Pancreas (tissue), 10 donors: ENCODE data around the gene GGTLC3. TPM values are rescaled to one million over a fixed set of nuclear protein-coding genes. Genes with fewer than 3 reads are reported as not detected.
"Not testable (repeated sequence)": the region's sequence is repeated elsewhere in the genome, so short reads cannot be mapped to it uniquely, and the experiment has no call there.

Experiments
- ATAC-seq, 4 donors: fragments of 200-7000 bp; cut with Tn5 transposase; one replicate each; pipeline versions ENCODE4 v1.8.0 to v1.9.1; 2020; ENCODE audit warnings: mild to moderate bottlenecking in 4 of 4, moderate library complexity in 4 of 4
- DNase-seq, 6 donors: peaks; one replicate each; pipeline ENCODE4 v3.0.0-alpha.2; 2020
- FAIRE-seq: peaks from 2 replicates; lab custom pipeline; 2012; peaks lifted over from hg19 to GRCh38; lab: Jason Lieb, UNC
- H3K27ac ChIP-seq, 4 donors: fragments of 200-600 bp; sonication (generic); 1 replicate in 3 of 4; 2 replicates in 1 of 4; pipeline versions ENCODE4 v1.5.0 to v1.8.0; 2020
- H3K27me3 ChIP-seq, 4 donors: fragments of 200-600 bp; one replicate each; pipeline ENCODE4 v1.8.0; 2021
- H3K36me3 ChIP-seq, 3 donors: fragments of 200-600 bp; sonication (generic) in 1 of 3; one replicate each; pipeline versions ENCODE4 v1.5.0 to v1.8.0; 2020 to 2021
- H3K4me1 ChIP-seq, 3 donors: fragments of 200-600 bp; one replicate each; pipeline ENCODE4 v1.8.0; 2021
- H3K4me3 ChIP-seq, 4 donors: fragments of 200-600 bp; sonication (generic) in 2 of 4; one replicate each; pipeline versions ENCODE4 v1.5.0 to v1.8.0; 2020 to 2021
- H3K9me3 ChIP-seq, 4 donors: fragments of 200-600 bp; one replicate each; pipeline ENCODE4 v1.8.0; 2021
- WGBS, 2 donors: extraction: QIAGEN DNeasy Blood & Tissue Kit; methylation state at CpG; one replicate each; pipeline ENCODE4 v1.1.7; 2013; 5-methylcytosine and 5-hydroxymethylcytosine counted together
- intact Hi-C, 3 donors: fragments of 100-400 bp; cut with DNase I; formaldehyde crosslinking; loops; one replicate each; pipeline versions ENCODE4 v1.11.1 to v1.14.2; 2022
- polyA plus RNA-seq, 2 donors: library from polyadenylated mRNA; stranded (reverse); fragments of 200-250 nt; gene quantifications; one replicate each; pipeline ENCODE4 v1.2.3, GENCODE V29; 2013
- total RNA-seq, 6 donors: library from RNA; stranded (reverse); fragmentation: NEBNext Ultra II Directional in 4 of 6; extraction: Animal tissue kit (Norgen Biotek cat#: 25700) in 4 of 6; gene quantifications; one replicate each; pipeline versions ENCODE4 v1.2.1 to v1.2.4, GENCODE V29; 2021 to 2023
- donor health status: healthy with polysubstance abuse.
- donor health status: DM: no; HTN: no; CAD: no; lungs with moderate emphysema.
- donor health status: DM: no; HTN: no; CAD: no.
- donor health status: control.
- donor health status: control.
- donor health status: Bipolar disorder and iron deficiency.
- donor health status: DM: yes; HTN: yes; CAD: no.
- donor health status: DM: no; HTN: no; CAD: no.
- donor health status: DM: no; HTN: no; CAD: no.
- donor health status: DM: yes; HTN: yes; CAD: no.

The GGTLC3 gene
- total and polyA plus RNA-seq, 8 donors, result 0.61 TPM; not detected in 7

- peak in 1 of 6 donors; percentile 14 for DNase-seq
- H3K27me3 ChIP-seq, H3K27ac ChIP-seq, H3K4me3 ChIP-seq, H3K9me3 ChIP-seq, H3K4me1 ChIP-seq, ATAC-seq, intact Hi-C loops, H3K36me3 ChIP-seq, FAIRE-seq: not testable (repeated sequence)
- WGBS, 2 donors, result 92 to 93% methylated on average over 4 to 5 of the region's 6 CpGs
Measured at GRCh38 chr22:18539994-18540393, 22.0 kb upstream of the GGTLC3 start.

- H3K36me3 ChIP-seq, H3K4me3 ChIP-seq, H3K9me3 ChIP-seq, ATAC-seq, H3K27ac ChIP-seq, H3K4me1 ChIP-seq, DNase-seq, FAIRE-seq, intact Hi-C loops, H3K27me3 ChIP-seq: not testable (repeated sequence)
- WGBS, 2 donors, result 83% methylated on average over 2 of the region's 12 CpGs; no CpG with 5 or more reads in 1 of the 2 donors
Measured at GRCh38 chr22:18534315-18534714, 16.4 kb upstream of the GGTLC3 start.

- FAIRE-seq, H3K9me3 ChIP-seq: not testable (repeated sequence)
- no CpG with 5 or more reads among the region's 11 CpGs for WGBS, 2 donors
Measured at GRCh38 chr22:18533633-18534032, 15.7 kb upstream of the GGTLC3 start.

GRCh38 chr22:18529416-18530145, 11.6 kb upstream of the GGTLC3 start:
- WGBS, 2 donors, result 3% methylated on average over 10 of the region's 57 CpGs; no CpG with 5 or more reads in 1 of the 2 donors
- DNase-seq, result peak in 1 of 6 donors; percentile 10
- intact Hi-C loops, result not testable (repeated sequence)

More at GRCh38 chr22:18533633-18534032, 15.7 kb upstream of the GGTLC3 start:
- H3K27ac ChIP-seq, intact Hi-C loops, H3K36me3 ChIP-seq, ATAC-seq, H3K4me3 ChIP-seq, H3K27me3 ChIP-seq, DNase-seq, H3K4me1 ChIP-seq: not testable (repeated sequence)

GRCh38 chr22:18528597-18529415, 10.8 kb upstream of the GGTLC3 start:
- H3K36me3 ChIP-seq, H3K27ac ChIP-seq, H3K4me3 ChIP-seq, H3K9me3 ChIP-seq, intact Hi-C loops, FAIRE-seq, H3K27me3 ChIP-seq, H3K4me1 ChIP-seq: not testable (repeated sequence)
- WGBS, 2 donors, result 1 to 8% methylated on average over 4 to 22 of the region's 66 CpGs
- DNase-seq (peak; percentile 56 to 92 (median 86)), ATAC-seq (peak; percentile 90 to 97 (median 92))

More at GRCh38 chr22:18529416-18530145, 11.6 kb upstream of the GGTLC3 start:
- H3K9me3 ChIP-seq, H3K27ac ChIP-seq, H3K4me1 ChIP-seq, FAIRE-seq, H3K36me3 ChIP-seq, H3K27me3 ChIP-seq, H3K4me3 ChIP-seq: not testable (repeated sequence)
- peak; percentile 25 to 32 (median 30) for ATAC-seq

GRCh38 chr22:18527752-18528596, 10.0 kb upstream of the GGTLC3 start, which contains the start of gene TMEM191B:
Gene TMEM191B (plus strand): TSS chr22:18527802. CDS start chr22:18527981, 179 bp downstream.
- DNase-seq, FAIRE-seq: not testable (repeated sequence)

GRCh38 chr22:18523328-18523727, 5.4 kb upstream of the GGTLC3 start:
- H3K36me3 ChIP-seq, FAIRE-seq, H3K4me3 ChIP-seq, H3K4me1 ChIP-seq, H3K27ac ChIP-seq, H3K27me3 ChIP-seq, DNase-seq, intact Hi-C loops, H3K9me3 ChIP-seq: not testable (repeated sequence)
- peak in 3 of 4 donors; percentile 67 to 73 (median 68) for ATAC-seq
- WGBS, 2 donors, result no CpG with 5 or more reads among the region's 4 CpGs

More at GRCh38 chr22:18527752-18528596, 10.0 kb upstream of the GGTLC3 start, which contains the start of gene TMEM191B:
- intact Hi-C loops, H3K4me3 ChIP-seq, H3K36me3 ChIP-seq, H3K4me1 ChIP-seq, H3K9me3 ChIP-seq, H3K27ac ChIP-seq, H3K27me3 ChIP-seq: not testable (repeated sequence)
- WGBS, 2 donors, result no CpG with 5 or more reads among the region's 65 CpGs
- peak; percentile 9 to 31 (median 24) for ATAC-seq

- intact Hi-C loops, FAIRE-seq: not testable (repeated sequence)
- WGBS, 2 donors, result no CpG with 5 or more reads among the region's 6 CpGs
Measured at GRCh38 chr22:18522762-18523161, 4.8 kb upstream of the GGTLC3 start.

GRCh38 chr22:18513454-18513853, 4.5 kb downstream of the GGTLC3 start:
- H3K4me3 ChIP-seq, H3K27ac ChIP-seq, intact Hi-C loops, ATAC-seq, H3K27me3 ChIP-seq, H3K4me1 ChIP-seq, FAIRE-seq, H3K9me3 ChIP-seq, H3K36me3 ChIP-seq: not testable (repeated sequence)
- WGBS, 2 donors, result 62 to 80% methylated on average over 3 to 5 of the region's 10 CpGs
- DNase-seq, result peak in 1 of 6 donors; percentile 16

More at GRCh38 chr22:18522762-18523161, 4.8 kb upstream of the GGTLC3 start:
- not testable (repeated sequence) for H3K4me3 ChIP-seq, H3K9me3 ChIP-seq, H3K27ac ChIP-seq, ATAC-seq, H3K36me3 ChIP-seq, H3K4me1 ChIP-seq, H3K27me3 ChIP-seq, DNase-seq

- H3K27me3 ChIP-seq, ATAC-seq, FAIRE-seq, DNase-seq, H3K4me1 ChIP-seq, H3K27ac ChIP-seq, H3K36me3 ChIP-seq, H3K4me3 ChIP-seq, H3K9me3 ChIP-seq, intact Hi-C loops: not testable (repeated sequence)
- WGBS, 2 donors, result 73 to 78% methylated on average over 5 of the region's 10 CpGs
Measured at GRCh38 chr22:18512378-18512777, 5.6 kb downstream of the GGTLC3 start.

GRCh38 chr22:18511327-18511726, 6.6 kb downstream of the GGTLC3 start:
- H3K27me3 ChIP-seq, H3K4me3 ChIP-seq, H3K27ac ChIP-seq, FAIRE-seq, H3K36me3 ChIP-seq, ATAC-seq, H3K9me3 ChIP-seq, H3K4me1 ChIP-seq, intact Hi-C loops: not testable (repeated sequence)
- WGBS, 2 donors, result 74 to 94% methylated on average over 6 of the region's 6 CpGs
- peak in 1 of 6 donors; percentile 21 for DNase-seq
